AG09319 (cell line): Measurements from ENCODE around the gene STAM2.

ENCODE experiments used
- DNase-seq: peaks from one replicate; pipeline ENCODE4 v3.0.0-alpha.2; 2010; ENCODE audit warnings: low read depth; ENCODE audit errors: extremely low read depth
- TF ChIP-seq, protein P1 (sequence below): IDR thresholded peaks from 2 replicates; pipeline ENCODE4 v1.5.1; 2011; ENCODE audit warnings: low read depth, mild to moderate bottlenecking, inconsistent platforms, low read length, moderate library complexity

STAM2 gene

GRCh38 chr2:152089238-152089637 is 86.3 kb downstream of the STAM2 start:
- DNase-seq: no peak
- TF ChIP-seq, protein P1, sequence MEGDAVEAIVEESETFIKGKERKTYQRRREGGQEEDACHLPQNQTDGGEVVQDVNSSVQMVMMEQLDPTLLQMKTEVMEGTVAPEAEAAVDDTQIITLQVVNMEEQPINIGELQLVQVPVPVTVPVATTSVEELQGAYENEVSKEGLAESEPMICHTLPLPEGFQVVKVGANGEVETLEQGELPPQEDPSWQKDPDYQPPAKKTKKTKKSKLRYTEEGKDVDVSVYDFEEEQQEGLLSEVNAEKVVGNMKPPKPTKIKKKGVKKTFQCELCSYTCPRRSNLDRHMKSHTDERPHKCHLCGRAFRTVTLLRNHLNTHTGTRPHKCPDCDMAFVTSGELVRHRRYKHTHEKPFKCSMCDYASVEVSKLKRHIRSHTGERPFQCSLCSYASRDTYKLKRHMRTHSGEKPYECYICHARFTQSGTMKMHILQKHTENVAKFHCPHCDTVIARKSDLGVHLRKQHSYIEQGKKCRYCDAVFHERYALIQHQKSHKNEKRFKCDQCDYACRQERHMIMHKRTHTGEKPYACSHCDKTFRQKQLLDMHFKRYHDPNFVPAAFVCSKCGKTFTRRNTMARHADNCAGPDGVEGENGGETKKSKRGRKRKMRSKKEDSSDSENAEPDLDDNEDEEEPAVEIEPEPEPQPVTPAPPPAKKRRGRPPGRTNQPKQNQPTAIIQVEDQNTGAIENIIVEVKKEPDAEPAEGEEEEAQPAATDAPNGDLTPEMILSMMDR: no peak

DNA sequence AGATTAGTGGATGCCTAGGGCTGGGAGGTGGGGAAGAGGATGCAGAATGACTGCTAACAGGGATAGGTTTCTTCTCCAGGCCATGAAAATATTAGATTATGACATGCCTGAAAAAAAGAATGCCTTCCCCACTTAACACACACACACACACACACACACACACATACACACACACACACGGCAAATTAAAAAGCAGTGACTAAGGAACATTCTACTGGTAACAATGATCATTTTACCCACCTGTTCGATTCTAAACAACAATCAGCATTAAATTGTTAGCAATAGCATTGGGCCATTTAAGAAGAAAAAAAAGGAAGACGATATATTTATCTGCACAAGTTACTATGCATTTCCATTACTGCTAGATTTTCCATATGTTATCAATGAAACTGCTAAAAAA is 87.6 kb downstream of the STAM2 start:
- TF ChIP-seq, protein P1: no peak
- DNase-seq: no peak

- TF ChIP-seq, protein P1: no peak
- no peak for DNase-seq
These were observed 89.3 kb downstream of the STAM2 start for GRCh38 chr2:152086231-152086630.

DNA sequence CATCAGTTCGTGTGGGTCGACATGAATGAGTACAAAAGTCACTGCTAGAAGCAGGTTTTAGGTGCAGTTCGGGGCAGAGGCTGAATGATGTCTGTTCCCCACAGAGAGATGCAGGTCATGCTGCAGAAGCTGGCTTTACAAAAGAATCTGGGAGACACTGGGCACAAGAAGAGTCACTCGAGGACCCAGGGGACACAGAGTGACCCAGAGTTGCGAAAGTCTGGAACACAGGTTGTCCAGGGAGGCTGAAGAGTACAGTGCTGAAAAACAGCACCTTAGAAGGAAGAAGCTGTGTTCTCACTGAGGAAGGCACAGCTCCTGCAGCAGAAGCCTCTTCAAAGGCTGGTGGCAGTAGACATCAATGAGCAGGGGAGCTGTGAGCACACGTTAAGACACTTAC is 91.5 kb downstream of the STAM2 start:
- no peak for DNase-seq
- TF ChIP-seq, protein P1: no peak

- TF ChIP-seq, protein P1: no peak
- no peak for DNase-seq
These were observed 92.2 kb downstream of the STAM2 start for GRCh38 chr2:152083202-152083875.

- no peak for DNase-seq
- TF ChIP-seq, protein P1: no peak
These were observed 96.9 kb downstream of the STAM2 start for GRCh38 chr2:152078662-152079061.

- DNase-seq: no peak
- TF ChIP-seq, protein P1: no peak
These were observed 97.5 kb downstream of the STAM2 start for GRCh38 chr2:152078023-152078422.
